Mucosa of rectum (tissue), 2 donors: ENCODE measurements around the gene ALAD.
"Not testable (repeated sequence)": the region's sequence is repeated elsewhere in the genome, so short reads cannot be mapped to it uniquely, and the experiment has no call there.

Experiments
- H3K27ac ChIP-seq, 2 donors: one replicate each; pipeline ENCODE4 v1.7.0; 2013; ENCODE audit warnings: inconsistent platforms in 2 of 2, low read depth in 2 of 2, low read length in 2 of 2
- H3K27me3 ChIP-seq, 2 donors: one replicate each; pipeline ENCODE4 v1.7.0; 2013; ENCODE audit warnings: low read length in 2 of 2; ENCODE audit not compliant: control insufficient read depth in 2 of 2, insufficient read depth in 2 of 2
- H3K36me3 ChIP-seq, 2 donors: one replicate each; pipeline ENCODE4 v1.7.0; 2013; ENCODE audit warnings: low read length in 2 of 2; ENCODE audit not compliant: control insufficient read depth in 2 of 2, insufficient read depth in 2 of 2
- H3K4me1 ChIP-seq, 2 donors: one replicate each; pipeline ENCODE4 v1.7.0; 2013; ENCODE audit warnings: low read length in 2 of 2, mild to moderate bottlenecking in 1 of 2; ENCODE audit not compliant: control insufficient read depth in 2 of 2, insufficient read depth in 2 of 2
- H3K4me3 ChIP-seq, 2 donors: one replicate each; pipeline ENCODE4 v1.7.0; 2013; ENCODE audit warnings: low read length in 2 of 2
- H3K9ac ChIP-seq, 2 donors: one replicate each; pipeline ENCODE4 v1.7.0; 2013; ENCODE audit warnings: low read length in 2 of 2, low read depth in 1 of 2, mild to moderate bottlenecking in 1 of 2
- H3K9me3 ChIP-seq, 2 donors: one replicate each; pipeline ENCODE4 v1.7.0; 2013; ENCODE audit warnings: low read length in 2 of 2; ENCODE audit not compliant: control insufficient read depth in 2 of 2
- donor health status: healthy.
- donor health status: Normal muscosa, but diverticular disease.

ALAD gene

GRCh38 chr9:113425072-113425471 lies 24.0 kb upstream of the ALAD start:
- Histone ChIP-seq H3K9ac (no peak overlapping the region), H3K27ac (no peak overlapping the region), H3K4me3 (no peak overlapping the region), H3K36me3 (no peaks in the 10 kb centered on the region), H3K9me3 (no peaks in the 10 kb centered on the region), H3K4me1 (no peaks in the 10 kb centered on the region), H3K27me3 (no peaks in the 10 kb centered on the region)

GRCh38 chr9:113421726-113422125 lies 20.6 kb upstream of the ALAD start:
- no peaks in the 10 kb centered on the region for H3K9me3 ChIP-seq
- no peaks in the 10 kb centered on the region for H3K4me1 ChIP-seq
- H3K27me3 ChIP-seq = no peaks in the 10 kb centered on the region
- H3K27ac ChIP-seq = no peak overlapping the region
- no peak overlapping the region for H3K4me3 ChIP-seq
- no peaks in the 10 kb centered on the region for H3K36me3 ChIP-seq
- no peak overlapping the region for H3K9ac ChIP-seq

- no peaks in the 10 kb centered on the region for H3K27me3 ChIP-seq
- H3K4me1 ChIP-seq = no peaks in the 10 kb centered on the region
- H3K4me3 ChIP-seq = no peak overlapping the region
- no peak overlapping the region for H3K27ac ChIP-seq
- no peaks in the 10 kb centered on the region for H3K36me3 ChIP-seq
- H3K9me3 ChIP-seq = no peaks in the 10 kb centered on the region
- H3K9ac ChIP-seq = no peak overlapping the region
Observed at GRCh38 chr9:113417370-113417769, 16.3 kb upstream of the ALAD start.

GRCh38 chr9:113416149-113416721 lies 15.2 kb upstream of the ALAD start:
- Histone ChIP-seq H3K9ac (no peak overlapping the region), H3K27me3 (no peaks in the 10 kb centered on the region), H3K36me3 (no peaks in the 10 kb centered on the region), H3K4me3 (no peak overlapping the region), H3K9me3 (no peaks in the 10 kb centered on the region), H3K4me1 (no peaks in the 10 kb centered on the region), H3K27ac (peak overlapping the region in 1 of 2 donors; percentile 32)

- Histone ChIP-seq H3K36me3 (peaks cover 18% of the 10 kb centered on the region in 2 donors), H3K27ac (peak within 1 kb of the TSS; percentile 97 to 98), H3K4me3 (peak within 1 kb of the TSS; percentile 94 to 97)
Observed at GRCh38 chr9:113410207-113410864, 9.3 kb upstream of the ALAD start, which contains the start of the genes C9orf43 and POLE3. Gene C9orf43 (plus strand): TSS chr9:113410747. CDS start chr9:113413494, 2,747 bp downstream. Gene POLE3 (minus strand): TSS chr9:113410675. CDS start chr9:113410293, 382 bp downstream.

GRCh38 chr9:113409883-113410206 lies 8.8 kb upstream of the ALAD start:
- H3K9ac ChIP-seq = peak overlapping the region; percentile 76 to 94

More at GRCh38 chr9:113410207-113410864, 9.3 kb upstream of the ALAD start, which contains the start of the genes C9orf43 and POLE3:
- Histone ChIP-seq H3K9me3 (no peaks in the 10 kb centered on the region), H3K9ac (peak within 1 kb of the TSS; percentile 76 to 94), H3K27me3 (no peaks in the 10 kb centered on the region), H3K4me1 (peaks cover 8 to 15% of the 10 kb centered on the region in 2 donors)

GRCh38 chr9:113409481-113409880 lies 8.4 kb upstream of the ALAD start:
- Histone ChIP-seq H3K4me1 (peaks cover 8 to 15% of the 10 kb centered on the region in 2 donors), H3K27me3 (no peaks in the 10 kb centered on the region), H3K4me3 (peak overlapping the region; percentile 94 to 97), H3K9ac (peak overlapping the region; percentile 76 to 94), H3K27ac (peak overlapping the region; percentile 97 to 98), H3K9me3 (no peaks in the 10 kb centered on the region), H3K36me3 (peaks cover 18% of the 10 kb centered on the region in 2 donors)

More at GRCh38 chr9:113409883-113410206, 8.8 kb upstream of the ALAD start:
- peak overlapping the region; percentile 97 to 98 for H3K27ac ChIP-seq
- H3K36me3 ChIP-seq = peaks cover 18% of the 10 kb centered on the region in 2 donors
- H3K9me3 ChIP-seq = no peaks in the 10 kb centered on the region
- H3K4me1 ChIP-seq = peaks cover 8 to 15% of the 10 kb centered on the region in 2 donors
- no peaks in the 10 kb centered on the region for H3K27me3 ChIP-seq
- H3K4me3 ChIP-seq = peak overlapping the region; percentile 94 to 97

- H3K4me3 ChIP-seq, H3K27ac ChIP-seq, H3K9me3 ChIP-seq, H3K27me3 ChIP-seq, H3K9ac ChIP-seq: not testable (repeated sequence)
- H3K36me3 ChIP-seq = peaks cover 18% of the 10 kb centered on the region in 2 donors
- peaks cover 8 to 15% of the 10 kb centered on the region in 2 donors for H3K4me1 ChIP-seq
Observed at GRCh38 chr9:113406873-113407511, 5.9 kb upstream of the ALAD start.

GRCh38 chr9:113406353-113406752 lies 5.3 kb upstream of the ALAD start:
- H3K27me3 ChIP-seq, H3K27ac ChIP-seq, H3K4me3 ChIP-seq: not testable (repeated sequence)

GRCh38 chr9:113403646-113404045 lies 2.6 kb upstream of the ALAD start:
- no peaks in the 10 kb centered on the region for H3K9me3 ChIP-seq
- no peak overlapping the region for H3K4me3 ChIP-seq
- H3K27ac ChIP-seq = no peak overlapping the region
- no peak overlapping the region for H3K9ac ChIP-seq
- peaks cover 13 to 15% of the 10 kb centered on the region in 2 donors for H3K36me3 ChIP-seq
- H3K4me1 ChIP-seq = peaks cover 17 to 19% of the 10 kb centered on the region in 2 donors
- no peaks in the 10 kb centered on the region for H3K27me3 ChIP-seq

More at GRCh38 chr9:113406353-113406752, 5.3 kb upstream of the ALAD start:
- peaks cover 13 to 20% of the 10 kb centered on the region in 2 donors for H3K4me1 ChIP-seq
- not testable (repeated sequence) for H3K9me3 ChIP-seq, H3K9ac ChIP-seq
- H3K36me3 ChIP-seq = peaks cover 18% of the 10 kb centered on the region in 2 donors
